Fibroblast of villous mesenchyme (primary cell): ENCODE results near the gene LOXL4. TPM values are rescaled to one million over a fixed set of nuclear protein-coding genes. Genes with fewer than 3 reads are reported as not detected.

Experiments
- DNase-seq: peaks from one replicate; pipeline ENCODE4 v3.0.0-alpha.2; 2010; ENCODE audit warnings: low read depth
- H3K4me3 ChIP-seq: 2 replicates; pipeline ENCODE4 v1.5.1; 2011; ENCODE audit warnings: low read depth, mild to moderate bottlenecking, low read length
- total RNA-seq: library from RNA; depleted of rRNA; stranded (reverse); fragments of >200 nt; gene quantifications from 2 replicates; pipeline ENCODE4 v1.2.3, GENCODE V29; 2012
- TF ChIP-seq, protein P1 (sequence below): IDR thresholded peaks from 2 replicates; pipeline ENCODE4 v1.5.1; 2012; ENCODE audit warnings: low read depth, mild to moderate bottlenecking, low read length; ENCODE audit not compliant: insufficient read depth

Gene LOXL4
- total RNA-seq, 1 donor, result 67.8 TPM

DNA sequence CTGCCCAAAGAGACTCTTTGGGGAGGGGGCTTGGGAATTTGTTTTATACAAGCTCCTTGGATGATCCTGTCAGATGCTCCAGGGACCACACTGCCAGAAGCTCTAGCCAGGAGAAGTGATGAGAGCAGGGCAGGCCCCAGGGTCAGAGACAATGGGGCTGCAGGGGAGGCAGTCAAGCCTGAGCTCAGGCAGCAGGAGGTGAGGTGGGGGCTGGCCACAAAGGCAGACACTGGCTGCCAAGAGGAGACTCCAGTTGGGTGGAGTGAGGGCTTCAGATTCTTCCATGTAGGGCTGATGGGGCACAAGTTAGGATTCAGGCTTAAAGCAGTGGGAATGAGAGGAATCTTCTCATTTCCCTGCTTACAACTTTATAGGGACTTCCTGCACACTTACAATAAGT is 35.6 kb upstream of the LOXL4 start:
- H3K4me3 ChIP-seq, result no peak overlapping the region
- TF ChIP-seq, protein P1, sequence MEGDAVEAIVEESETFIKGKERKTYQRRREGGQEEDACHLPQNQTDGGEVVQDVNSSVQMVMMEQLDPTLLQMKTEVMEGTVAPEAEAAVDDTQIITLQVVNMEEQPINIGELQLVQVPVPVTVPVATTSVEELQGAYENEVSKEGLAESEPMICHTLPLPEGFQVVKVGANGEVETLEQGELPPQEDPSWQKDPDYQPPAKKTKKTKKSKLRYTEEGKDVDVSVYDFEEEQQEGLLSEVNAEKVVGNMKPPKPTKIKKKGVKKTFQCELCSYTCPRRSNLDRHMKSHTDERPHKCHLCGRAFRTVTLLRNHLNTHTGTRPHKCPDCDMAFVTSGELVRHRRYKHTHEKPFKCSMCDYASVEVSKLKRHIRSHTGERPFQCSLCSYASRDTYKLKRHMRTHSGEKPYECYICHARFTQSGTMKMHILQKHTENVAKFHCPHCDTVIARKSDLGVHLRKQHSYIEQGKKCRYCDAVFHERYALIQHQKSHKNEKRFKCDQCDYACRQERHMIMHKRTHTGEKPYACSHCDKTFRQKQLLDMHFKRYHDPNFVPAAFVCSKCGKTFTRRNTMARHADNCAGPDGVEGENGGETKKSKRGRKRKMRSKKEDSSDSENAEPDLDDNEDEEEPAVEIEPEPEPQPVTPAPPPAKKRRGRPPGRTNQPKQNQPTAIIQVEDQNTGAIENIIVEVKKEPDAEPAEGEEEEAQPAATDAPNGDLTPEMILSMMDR, result no peak
- DNase-seq, result no peak

DNA sequence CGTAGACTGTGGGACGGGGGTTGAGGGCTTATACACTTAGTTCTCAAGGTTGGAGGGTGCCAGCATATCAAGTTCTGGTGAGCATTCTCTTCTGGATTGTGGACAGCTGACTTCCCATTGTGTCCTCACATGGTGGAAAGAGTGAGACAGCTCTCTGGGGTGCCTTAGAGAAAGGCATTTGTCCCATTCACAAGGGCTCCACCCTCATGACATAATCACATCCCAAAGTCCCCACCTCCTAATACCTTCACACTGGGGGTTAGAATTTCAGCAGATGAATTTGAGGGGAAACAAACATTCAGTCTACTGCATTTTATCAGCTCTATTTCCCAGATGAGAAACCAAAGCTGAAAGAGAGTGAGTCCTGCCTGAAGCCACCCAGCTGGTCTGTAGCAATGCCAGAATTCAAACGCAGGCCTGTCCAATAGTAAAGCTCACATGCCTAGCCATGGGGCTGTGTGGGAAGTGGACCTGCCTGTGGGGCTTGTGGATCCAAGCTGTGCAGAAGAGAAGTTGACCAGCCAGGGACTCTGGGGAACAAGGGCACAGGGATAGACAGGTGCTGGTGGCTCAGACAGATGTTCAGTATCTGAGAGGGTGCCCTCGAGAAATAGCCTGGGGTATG is 34.9 kb upstream of the LOXL4 start:
- no peak overlapping the region for H3K4me3 ChIP-seq
- DNase-seq, result no peak
- TF ChIP-seq, protein P1, result no peak

DNA sequence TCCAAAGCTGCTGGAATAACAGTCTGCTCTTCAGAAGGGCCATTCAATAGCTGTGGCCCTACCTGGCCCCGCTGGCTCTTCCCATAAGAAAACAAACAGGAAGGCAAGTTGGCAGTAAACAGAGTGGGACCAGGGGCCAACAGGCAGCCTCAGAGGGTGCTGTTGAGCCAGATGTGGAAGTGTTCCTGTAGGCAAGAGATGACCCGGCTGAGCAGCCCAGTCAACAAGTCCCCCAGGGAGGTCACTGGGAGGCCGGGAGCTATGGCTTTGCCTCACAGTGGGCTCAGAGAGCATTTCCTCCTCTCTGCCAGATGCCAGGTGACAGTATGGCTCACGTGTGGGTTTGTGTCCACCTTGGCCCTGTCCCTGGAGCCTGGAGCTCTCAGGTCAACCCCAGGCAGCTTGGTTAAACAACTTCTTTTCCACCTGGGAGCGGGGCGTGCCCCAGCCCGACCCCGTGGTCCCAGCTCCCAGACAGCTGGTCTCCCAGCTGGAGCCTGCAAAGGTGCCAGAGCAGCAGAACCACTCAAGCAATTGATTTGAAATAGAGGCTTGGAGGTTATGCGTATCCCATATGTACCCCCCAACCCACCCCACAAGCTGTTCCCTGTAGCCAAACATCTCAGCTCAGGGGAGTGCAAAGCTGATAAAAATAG is 33.8 kb upstream of the LOXL4 start:
- DNase-seq, result no peak
- TF ChIP-seq, protein P1, result no peak
- no peak overlapping the region for H3K4me3 ChIP-seq

DNA sequence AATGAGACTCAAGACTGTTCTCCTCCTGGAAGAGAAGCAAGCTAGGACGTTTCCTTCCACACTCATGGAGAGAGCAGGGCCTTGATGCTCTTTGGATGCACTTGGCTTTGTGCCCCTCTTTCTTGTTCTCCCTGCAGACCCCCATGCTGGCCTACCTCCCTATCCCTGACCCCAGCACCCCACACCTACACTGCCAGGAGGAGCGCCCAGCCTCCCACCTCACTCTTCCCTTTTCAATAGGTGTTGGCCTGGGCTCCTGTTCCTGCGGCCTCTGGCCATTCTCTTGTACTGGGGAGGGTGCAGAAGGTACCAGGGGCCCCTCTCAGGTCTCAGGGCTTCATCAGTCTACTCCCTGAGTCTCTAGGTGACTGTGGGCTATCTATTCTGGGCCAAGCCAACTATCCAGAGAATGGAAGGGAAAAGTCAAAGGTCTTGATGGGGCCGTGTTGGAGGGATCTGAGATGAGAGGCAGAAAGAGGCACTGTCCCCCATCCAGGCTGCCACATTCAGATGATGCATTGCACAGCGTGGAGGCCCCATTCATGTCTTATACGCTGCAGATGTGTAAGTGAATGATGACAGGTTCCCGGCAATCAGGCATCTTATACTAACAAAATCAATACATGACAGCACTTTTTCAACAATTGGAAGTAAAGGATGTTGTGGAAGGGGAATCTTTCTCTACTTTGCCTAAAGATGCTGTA is 32.7 kb upstream of the LOXL4 start:
- no peak for DNase-seq
- TF ChIP-seq, protein P1, result no peak
- no peak overlapping the region for H3K4me3 ChIP-seq

DNA sequence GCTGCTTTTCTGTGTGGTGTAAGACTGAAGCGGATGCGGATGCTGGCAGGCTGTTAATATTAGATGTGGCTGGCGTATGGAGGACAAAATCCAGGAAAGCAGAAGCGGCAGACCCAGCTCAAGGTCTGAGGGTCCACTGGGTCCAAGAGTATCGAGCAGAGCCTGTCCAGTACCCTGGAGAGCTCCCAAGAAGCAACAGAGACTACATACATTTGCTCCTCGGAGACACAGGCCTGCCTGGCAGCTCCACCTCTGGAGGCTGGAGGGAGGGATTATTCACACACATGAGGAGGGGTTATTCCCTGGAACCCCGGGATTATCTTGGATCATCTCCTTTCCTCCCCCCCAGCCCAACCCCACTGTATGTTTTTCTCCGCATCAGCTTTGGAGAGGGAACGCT is 31.3 kb upstream of the LOXL4 start:
- peak; percentile 33 for DNase-seq

DNA sequence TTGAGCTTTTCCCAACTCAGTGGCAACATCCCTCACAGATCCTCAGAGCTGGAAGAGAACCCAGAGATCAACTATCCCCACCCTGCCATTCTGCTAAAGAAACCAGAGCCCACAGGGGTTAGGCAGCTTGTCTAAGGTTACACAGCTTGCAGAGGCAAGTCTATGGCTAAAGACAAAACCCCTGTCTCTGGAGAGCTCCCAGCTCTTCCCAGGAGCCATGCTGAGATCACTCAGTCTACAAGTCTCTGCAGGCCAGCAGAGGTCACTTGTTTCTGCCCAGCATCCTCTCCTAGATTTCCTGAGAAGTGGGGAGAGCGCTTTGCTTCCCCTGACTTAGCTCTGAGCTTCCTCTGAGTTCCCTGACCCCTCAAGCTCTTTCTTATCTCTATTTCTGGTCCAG is 28.5 kb upstream of the LOXL4 start:
- peak; percentile 13 for DNase-seq
- TF ChIP-seq, protein P1, result no peak

More for the DNA sequence above, 31.3 kb upstream of the LOXL4 start:
- no peak overlapping the region for H3K4me3 ChIP-seq
- TF ChIP-seq, protein P1, result no peak

More for the DNA sequence above, 28.5 kb upstream of the LOXL4 start:
- H3K4me3 ChIP-seq, result no peak overlapping the region
